Neural progenitor cell (in vitro differentiated cells): ENCODE measurements around the gene SLC17A1.

ENCODE experiments used
- CTCF ChIP-seq: fragments of 200-600 bp; sonication (generic); IDR thresholded peaks from 2 replicates; pipeline ENCODE4 v1.5.1; 2017; ENCODE audit warnings: antibody characterized with exemption, mild to moderate bottlenecking
- EZH2 ChIP-seq: fragments of 200-600 bp; sonication (generic); IDR thresholded peaks from 2 replicates; pipeline ENCODE4 v1.6.1; 2017; ENCODE audit warnings: antibody characterized with exemption, mild to moderate bottlenecking, moderate library complexity

DNA sequence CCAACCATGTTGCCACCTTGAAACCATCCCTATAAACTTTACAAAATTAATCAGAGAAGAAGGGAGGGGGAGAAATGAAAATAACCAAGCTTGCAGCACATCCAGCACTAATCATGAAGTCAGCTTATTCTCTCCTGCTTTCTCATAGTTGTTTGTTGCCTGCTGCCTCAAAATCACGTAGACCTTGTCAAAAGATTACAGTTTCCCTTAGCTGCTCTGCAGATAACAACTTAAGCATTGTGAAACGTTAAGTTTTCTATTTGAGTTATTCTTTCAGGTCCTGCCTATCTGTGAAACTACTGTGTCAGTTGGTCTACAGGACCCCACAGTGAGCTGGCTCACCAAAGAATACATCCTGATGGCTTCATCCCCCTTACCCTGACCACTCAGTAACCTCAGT is 44.4 kb downstream of the SLC17A1 start:
- TF ChIP-seq EZH2 (no peak), CTCF (no peak)
